Endothelial cell (in vitro differentiated cells): ENCODE measurements around the gene ARL6IP6. TPM values are rescaled to one million over a fixed set of nuclear protein-coding genes. Genes with fewer than 3 reads are reported as not detected.

Experiments used
- DNase-seq: peaks from one replicate; pipeline ENCODE4 v3.0.0; 2021; ENCODE audit warnings: low spot score
- H3K27ac Mint-ChIP-seq: one replicate; pipeline ENCODE4 v1.8.0; 2021; ENCODE audit warnings: mixed read lengths, inconsistent platforms; ENCODE audit not compliant: unreplicated experiment
- H3K27me3 Mint-ChIP-seq: one replicate; pipeline ENCODE4 v1.8.0; 2021; ENCODE audit warnings: mild to moderate bottlenecking, moderate library complexity, mixed read lengths, inconsistent platforms; ENCODE audit not compliant: unreplicated experiment
- H3K36me3 Mint-ChIP-seq: one replicate; pipeline ENCODE4 v1.8.0; 2021; ENCODE audit warnings: mild to moderate bottlenecking, low read depth, mixed read lengths, inconsistent platforms; ENCODE audit not compliant: unreplicated experiment
- H3K4me1 Mint-ChIP-seq: one replicate; pipeline ENCODE4 v1.8.0; 2021; ENCODE audit warnings: mild to moderate bottlenecking, mixed read lengths, inconsistent platforms; ENCODE audit not compliant: unreplicated experiment
- H3K4me3 Mint-ChIP-seq: one replicate; pipeline ENCODE4 v1.8.0; 2021; ENCODE audit warnings: mild to moderate bottlenecking, mixed read lengths, inconsistent platforms; ENCODE audit not compliant: unreplicated experiment
- H3K9me3 Mint-ChIP-seq: one replicate; pipeline ENCODE4 v1.8.0; 2021; ENCODE audit warnings: mixed read lengths, inconsistent platforms; ENCODE audit not compliant: unreplicated experiment
- CTCF ChIP-seq: fragments of 200-600 bp; sonication (generic); IDR thresholded peaks from one replicate; pipeline ENCODE4 v1.5.0; 2021; ENCODE audit warnings: antibody characterized with exemption; ENCODE audit not compliant: unreplicated experiment
- total RNA-seq: library from RNA; stranded (reverse); fragmentation: NEBNext Ultra II Directional; extraction: Animal tissue kit (Norgen Biotek cat#: 25700); gene quantifications from one replicate; pipeline ENCODE4 v1.2.1, GENCODE V29; 2021; ENCODE audit not compliant: unreplicated experiment

ARL6IP6 gene
- total RNA-seq, 1 donor from 2014 or later = 22.7 TPM

- peaks cover 31% of the 10 kb centered on the region for H3K4me1 Mint-ChIP-seq
- no peak overlapping the region for H3K27ac Mint-ChIP-seq
- peaks cover 37% of the 10 kb centered on the region for H3K36me3 Mint-ChIP-seq
- TF ChIP-seq CTCF = no peak
- no peak for DNase-seq
- H3K27me3 Mint-ChIP-seq = peaks cover 18% of the 10 kb centered on the region
- H3K9me3 Mint-ChIP-seq = no peaks in the 10 kb centered on the region
- H3K4me3 Mint-ChIP-seq = peak overlapping the region; percentile 28
These were observed 3.3 kb upstream of the ARL6IP6 start for GRCh38 chr2:152715112-152715511.

GRCh38 chr2:152715854-152716428 lies 2.5 kb upstream of the ARL6IP6 start:
- Mint-ChIP-seq H3K27me3 (peaks cover 18% of the 10 kb centered on the region), H3K9me3 (no peaks in the 10 kb centered on the region), H3K4me3 (peak overlapping the region; percentile 100), H3K27ac (peak overlapping the region; percentile 99), H3K4me1 (peaks cover 31% of the 10 kb centered on the region), H3K36me3 (peaks cover 30% of the 10 kb centered on the region)
- TF ChIP-seq CTCF = peak; percentile 83
- DNase-seq = peak; percentile 58

GRCh38 chr2:152716805-152717227 lies 1.6 kb upstream of the ARL6IP6 start:
- Mint-ChIP-seq H3K27me3 (peaks cover 18% of the 10 kb centered on the region), H3K4me3 (peak overlapping the region; percentile 100), H3K4me1 (peaks cover 31% of the 10 kb centered on the region), H3K9me3 (no peaks in the 10 kb centered on the region), H3K27ac (peak overlapping the region; percentile 99), H3K36me3 (peaks cover 27% of the 10 kb centered on the region)
- peak; percentile 39 for DNase-seq
- TF ChIP-seq CTCF = no peak

GRCh38 chr2:152717228-152718075 lies 968 bp upstream of the ARL6IP6 start, which contains the start of gene PRPF40A:
Gene PRPF40A (minus strand): TSS chr2:152717461. CDS start chr2:152717439, 22 bp downstream.
- DNase-seq = peak; percentile 99
- H3K27ac Mint-ChIP-seq = peak within 1 kb of the TSS; percentile 99
- H3K27me3 Mint-ChIP-seq = peaks cover 18% of the 10 kb centered on the region
- no peaks in the 10 kb centered on the region for H3K9me3 Mint-ChIP-seq
- no peak for TF ChIP-seq CTCF
- H3K4me1 Mint-ChIP-seq = peaks cover 29% of the 10 kb centered on the region
- H3K36me3 Mint-ChIP-seq = peaks cover 21% of the 10 kb centered on the region
- H3K4me3 Mint-ChIP-seq = peak within 1 kb of the TSS; percentile 100
